ENCODE data around the gene LRRN3.

Gene LRRN3

DNA sequence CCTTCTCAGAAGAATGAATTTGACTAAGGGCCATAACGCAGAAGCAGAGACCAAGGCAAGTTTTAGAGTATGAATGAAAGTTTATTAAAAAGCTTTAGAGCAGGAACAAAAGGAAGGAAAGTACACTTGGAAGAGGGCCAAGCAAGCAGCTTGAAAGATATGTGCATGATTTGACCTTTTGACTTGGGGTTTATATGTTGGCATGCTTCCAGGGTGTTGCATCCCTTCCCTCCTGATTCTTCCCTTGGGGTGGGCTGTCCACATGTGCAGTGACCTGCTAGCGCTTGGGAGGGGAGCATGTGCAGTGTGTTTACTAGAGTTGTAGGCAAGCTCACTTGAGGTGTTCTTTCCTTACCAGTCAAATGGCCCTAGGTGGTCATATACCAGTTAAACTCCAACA, 37.9 kb upstream of the LRRN3 start:
- Histone ChIP-seq H3K9me3 (ENCODE audit: insufficient read depth, low read depth, low read length) (no peaks in the 10 kb centered on the region), H3K4me1 (ENCODE audit: insufficient read depth, low read length, poor library complexity, severe bottlenecking) (peaks cover 10% of the 10 kb centered on the region), H3K27me3 (ENCODE audit: insufficient read depth, low read length, poor library complexity, severe bottlenecking) (no peaks in the 10 kb centered on the region), H4K20me1 (ENCODE audit: insufficient read depth, low read length, poor library complexity, severe bottlenecking) (no peaks in the 10 kb centered on the region), H3K4me3 (ENCODE audit: low read length, poor library complexity, severe bottlenecking) (no peak overlapping the region), H3K4me2 (ENCODE audit: low read depth, low read length, poor library complexity, severe bottlenecking) (no peak overlapping the region), H3K9ac (ENCODE audit: low read depth, low read length, poor library complexity, severe bottlenecking) (no peak overlapping the region), H3K79me2 (ENCODE audit: insufficient read depth, low read length) (no peaks in the 10 kb centered on the region), H3K36me3 (ENCODE audit: insufficient read depth, low read length) (no peaks in the 10 kb centered on the region), H2AFZ (ENCODE audit: low read length) (no peak overlapping the region), H3K9me2 (replicated peaks; ENCODE audit: low read depth, low read length) (no peaks in the 10 kb centered on the region), H3F3A (ENCODE audit: low read depth) (no peaks in the 10 kb centered on the region)
- TF ChIP-seq, protein P1, sequence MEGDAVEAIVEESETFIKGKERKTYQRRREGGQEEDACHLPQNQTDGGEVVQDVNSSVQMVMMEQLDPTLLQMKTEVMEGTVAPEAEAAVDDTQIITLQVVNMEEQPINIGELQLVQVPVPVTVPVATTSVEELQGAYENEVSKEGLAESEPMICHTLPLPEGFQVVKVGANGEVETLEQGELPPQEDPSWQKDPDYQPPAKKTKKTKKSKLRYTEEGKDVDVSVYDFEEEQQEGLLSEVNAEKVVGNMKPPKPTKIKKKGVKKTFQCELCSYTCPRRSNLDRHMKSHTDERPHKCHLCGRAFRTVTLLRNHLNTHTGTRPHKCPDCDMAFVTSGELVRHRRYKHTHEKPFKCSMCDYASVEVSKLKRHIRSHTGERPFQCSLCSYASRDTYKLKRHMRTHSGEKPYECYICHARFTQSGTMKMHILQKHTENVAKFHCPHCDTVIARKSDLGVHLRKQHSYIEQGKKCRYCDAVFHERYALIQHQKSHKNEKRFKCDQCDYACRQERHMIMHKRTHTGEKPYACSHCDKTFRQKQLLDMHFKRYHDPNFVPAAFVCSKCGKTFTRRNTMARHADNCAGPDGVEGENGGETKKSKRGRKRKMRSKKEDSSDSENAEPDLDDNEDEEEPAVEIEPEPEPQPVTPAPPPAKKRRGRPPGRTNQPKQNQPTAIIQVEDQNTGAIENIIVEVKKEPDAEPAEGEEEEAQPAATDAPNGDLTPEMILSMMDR (conservative IDR thresholded peaks at IDR 0.05; ENCODE audit: low read length), result no peak
- no peak for TF ChIP-seq EZH2phosphoT487 (IDR thresholded peaks at IDR 0.05; ENCODE audit: borderline replicate concordance)

DNA sequence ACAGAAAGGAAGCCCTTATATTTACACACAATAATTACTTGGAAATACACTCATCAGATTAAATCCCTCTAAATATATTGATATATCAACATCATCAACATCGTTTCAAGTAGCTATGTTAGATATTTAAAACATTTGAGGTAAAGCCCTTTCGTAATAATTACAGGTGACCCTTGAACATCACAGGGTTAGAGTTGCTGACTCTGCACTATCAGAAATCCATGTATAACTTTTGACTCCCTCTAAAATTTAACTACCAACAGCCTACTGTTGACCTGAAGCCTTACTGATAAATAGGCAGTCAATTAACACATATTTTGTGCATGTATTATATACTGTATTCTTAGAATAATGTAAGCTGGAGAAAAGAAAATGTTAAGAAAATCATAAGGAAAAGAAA, 34.6 kb upstream of the LRRN3 start:
- Histone ChIP-seq H3K79me2 (ENCODE audit: insufficient read depth, low read length) (no peaks in the 10 kb centered on the region), H4K20me1 (ENCODE audit: insufficient read depth, low read length, poor library complexity, severe bottlenecking) (no peaks in the 10 kb centered on the region), H3K9me2 (replicated peaks; ENCODE audit: low read depth, low read length) (no peaks in the 10 kb centered on the region), H3K9me3 (ENCODE audit: insufficient read depth, low read depth, low read length) (no peaks in the 10 kb centered on the region), H3K4me3 (ENCODE audit: low read length, poor library complexity, severe bottlenecking) (no peak overlapping the region), H3F3A (ENCODE audit: low read depth) (no peaks in the 10 kb centered on the region), H3K27me3 (ENCODE audit: insufficient read depth, low read length, poor library complexity, severe bottlenecking) (no peaks in the 10 kb centered on the region), H3K36me3 (ENCODE audit: insufficient read depth, low read length) (no peaks in the 10 kb centered on the region), H2AFZ (ENCODE audit: low read length) (no peak overlapping the region), H3K4me2 (ENCODE audit: low read depth, low read length, poor library complexity, severe bottlenecking) (no peak overlapping the region), H3K9ac (ENCODE audit: low read depth, low read length, poor library complexity, severe bottlenecking) (no peak overlapping the region), H3K4me1 (ENCODE audit: insufficient read depth, low read length, poor library complexity, severe bottlenecking) (peaks cover 10% of the 10 kb centered on the region)
- TF ChIP-seq, protein P1 (conservative IDR thresholded peaks at IDR 0.05; ENCODE audit: low read length), result no peak
- TF ChIP-seq EZH2phosphoT487 (IDR thresholded peaks at IDR 0.05; ENCODE audit: borderline replicate concordance), result no peak

DNA sequence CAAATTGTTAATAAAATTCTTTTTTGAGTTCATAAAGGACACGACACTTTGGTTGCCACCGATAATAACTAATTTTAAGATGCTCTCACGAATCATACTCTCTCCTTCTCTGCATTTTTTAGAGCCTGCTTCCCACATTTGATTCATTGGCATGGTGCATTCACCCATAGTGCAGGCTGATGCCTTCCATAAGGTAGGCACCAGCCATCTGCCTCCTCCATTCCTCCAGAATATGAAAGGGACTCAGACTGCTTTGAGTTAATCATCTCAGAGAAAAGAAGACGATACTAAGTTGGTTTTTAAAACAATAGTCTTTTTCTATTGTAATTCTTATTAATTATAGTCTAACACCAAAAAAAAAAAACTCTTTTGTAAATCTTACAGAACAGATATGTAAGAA, 33.9 kb upstream of the LRRN3 start:
- H3F3A ChIP-seq (ENCODE audit: low read depth), result no peaks in the 10 kb centered on the region
- H3K4me3 ChIP-seq (ENCODE audit: low read length, poor library complexity, severe bottlenecking), result no peak overlapping the region
- TF ChIP-seq, protein P1 (conservative IDR thresholded peaks at IDR 0.05; ENCODE audit: low read length), result no peak
- TF ChIP-seq EZH2phosphoT487 (IDR thresholded peaks at IDR 0.05; ENCODE audit: borderline replicate concordance), result no peak
- H3K27me3 ChIP-seq (ENCODE audit: insufficient read depth, low read length, poor library complexity, severe bottlenecking), result no peaks in the 10 kb centered on the region
- H3K4me2 ChIP-seq (ENCODE audit: low read depth, low read length, poor library complexity, severe bottlenecking), result no peak overlapping the region
- no peak overlapping the region for H2AFZ ChIP-seq (ENCODE audit: low read length)
- H3K4me1 ChIP-seq (ENCODE audit: insufficient read depth, low read length, poor library complexity, severe bottlenecking), result peaks cover 10% of the 10 kb centered on the region
- H3K79me2 ChIP-seq (ENCODE audit: insufficient read depth, low read length), result no peaks in the 10 kb centered on the region
- H4K20me1 ChIP-seq (ENCODE audit: insufficient read depth, low read length, poor library complexity, severe bottlenecking), result no peaks in the 10 kb centered on the region
- H3K9me3 ChIP-seq (ENCODE audit: insufficient read depth, low read depth, low read length), result no peaks in the 10 kb centered on the region
- H3K36me3 ChIP-seq (ENCODE audit: insufficient read depth, low read length), result no peaks in the 10 kb centered on the region
- no peaks in the 10 kb centered on the region for H3K9me2 ChIP-seq (replicated peaks; ENCODE audit: low read depth, low read length)
- H3K9ac ChIP-seq (ENCODE audit: low read depth, low read length, poor library complexity, severe bottlenecking), result no peak overlapping the region
